NOMO-1 treated with dmso at 0.1 percent for 144 hours (cell line): ENCODE data around the gene RNU6-8.

Experiments
- DNase-seq: peaks from one replicate; lab custom pipeline; 2025; ENCODE audit not compliant: unreplicated experiment; lab: John Stamatoyannopoulos, UW

Gene RNU6-8

DNA sequence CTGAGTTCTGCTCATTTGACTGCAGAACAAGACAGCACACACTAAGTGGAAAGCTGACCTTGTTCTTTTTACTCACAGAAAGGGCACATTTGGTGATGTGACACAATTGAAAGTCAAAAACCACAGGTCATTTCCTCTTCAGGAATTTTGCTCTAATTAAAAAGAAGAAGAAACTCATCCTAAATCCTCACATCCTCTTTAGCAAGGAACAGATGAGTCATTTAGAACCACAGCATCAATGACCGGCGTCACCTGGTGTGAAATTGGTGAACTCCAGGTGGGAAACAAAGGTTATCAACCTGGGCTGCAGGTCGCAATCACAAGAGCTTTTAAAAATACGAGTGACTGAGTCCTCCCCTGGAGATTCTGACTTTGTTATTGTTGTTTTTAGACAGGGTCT, 2.9 kb upstream of the RNU6-8 start:
- DNase-seq: no peak

DNA sequence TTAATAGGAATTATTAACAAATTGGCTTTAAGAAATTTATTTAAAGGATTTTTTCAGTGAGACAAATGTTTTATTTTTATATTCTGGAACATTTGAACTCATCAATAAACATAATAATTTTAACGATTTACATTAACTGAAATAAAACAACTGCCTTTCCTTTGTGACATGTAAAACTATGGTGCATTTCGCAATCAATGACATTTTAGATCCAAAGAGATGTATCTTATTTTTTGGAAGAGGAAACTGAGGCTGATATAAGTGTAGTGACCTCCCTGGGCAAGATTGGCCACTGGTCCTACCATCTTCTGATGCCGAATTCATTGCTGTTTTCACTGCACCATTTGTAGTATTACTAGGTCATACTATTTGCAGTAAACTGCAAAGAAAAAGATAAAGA, 2.5 kb upstream of the RNU6-8 start:
- no peak for DNase-seq

DNA sequence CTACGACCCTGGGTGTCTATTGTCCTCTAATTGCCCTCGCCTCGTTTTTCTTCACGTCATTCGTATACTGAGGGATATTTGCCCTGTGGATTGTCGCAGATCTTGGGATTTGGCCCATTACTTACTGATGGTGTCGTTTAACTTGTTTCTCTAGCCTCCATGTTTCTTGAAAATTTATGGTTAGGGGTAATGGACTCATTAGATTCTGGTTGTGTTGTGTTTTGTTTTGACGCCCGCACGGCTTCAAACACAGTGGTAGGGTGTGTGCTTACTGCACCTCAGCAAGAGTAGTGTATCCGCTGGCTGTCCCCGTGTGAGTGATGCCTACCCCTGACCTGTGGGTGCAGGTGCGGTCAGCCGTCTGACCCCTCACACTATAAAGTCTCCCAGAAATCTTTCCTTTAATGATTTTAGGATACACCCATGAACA, 874 bp upstream of the RNU6-8 start:
- DNase-seq: no peak

DNA sequence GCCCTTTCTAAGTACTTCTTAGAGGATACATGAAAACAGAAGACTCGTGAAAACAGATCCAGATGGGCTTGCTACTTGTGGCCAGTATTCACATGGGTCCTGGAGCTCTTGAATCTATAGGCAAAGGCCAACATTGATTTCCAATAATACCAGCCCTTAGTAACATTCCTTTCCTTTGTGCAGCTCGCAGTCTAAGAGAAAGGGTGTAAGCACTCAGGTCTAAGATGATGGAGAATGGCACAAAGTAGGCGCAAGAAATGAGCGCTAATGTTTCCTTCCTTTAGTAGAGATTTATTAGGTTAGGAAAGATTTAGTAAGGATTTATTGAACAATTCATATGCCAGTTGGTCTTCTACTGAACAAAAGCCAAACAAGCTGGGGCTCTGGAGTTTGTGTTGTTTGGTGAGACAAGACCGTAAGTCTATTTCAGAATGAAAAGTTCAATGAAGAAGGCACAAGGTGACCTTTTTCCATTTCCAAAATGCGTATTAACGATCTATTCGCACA, 525 bp downstream of the RNU6-8 start:
- DNase-seq: no peak

DNA sequence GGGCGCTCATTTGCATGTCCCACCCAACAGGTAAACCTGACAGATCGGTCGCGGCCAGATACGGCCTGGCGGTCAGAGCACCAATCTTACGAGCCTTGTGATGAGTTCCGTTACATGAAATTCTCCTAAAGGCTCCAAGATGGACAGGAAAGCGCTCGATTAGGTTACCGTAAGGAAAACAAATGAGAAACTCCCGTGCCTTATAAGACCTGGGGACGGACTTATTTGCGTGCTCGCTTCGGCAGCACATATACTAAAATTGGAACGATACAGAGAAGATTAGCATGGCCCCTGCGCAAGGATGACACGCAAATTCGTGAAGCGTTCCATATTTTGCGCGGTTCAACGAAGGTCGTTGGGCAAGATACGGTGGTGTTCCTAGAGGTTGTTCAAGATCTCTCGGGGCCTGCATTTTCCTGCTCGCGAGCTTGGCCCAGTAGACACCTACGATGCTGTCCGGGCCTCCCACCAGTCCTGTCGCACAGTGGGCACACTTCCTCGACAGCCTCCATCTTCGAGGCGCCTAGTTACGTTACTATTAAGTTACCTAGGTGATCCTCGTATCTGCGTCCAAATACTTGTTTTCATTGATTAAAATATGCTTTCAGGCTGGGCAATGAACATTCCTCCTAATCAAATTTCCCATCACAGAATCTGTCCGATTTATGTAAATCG, 1.1 kb downstream of the RNU6-8 start, which contains the start of gene RNU6-7:
TSS of gene RNU6-7 (plus strand) at position 230 of the 675 bp plus-strand sequence.
- DNase-seq: no peak

DNA sequence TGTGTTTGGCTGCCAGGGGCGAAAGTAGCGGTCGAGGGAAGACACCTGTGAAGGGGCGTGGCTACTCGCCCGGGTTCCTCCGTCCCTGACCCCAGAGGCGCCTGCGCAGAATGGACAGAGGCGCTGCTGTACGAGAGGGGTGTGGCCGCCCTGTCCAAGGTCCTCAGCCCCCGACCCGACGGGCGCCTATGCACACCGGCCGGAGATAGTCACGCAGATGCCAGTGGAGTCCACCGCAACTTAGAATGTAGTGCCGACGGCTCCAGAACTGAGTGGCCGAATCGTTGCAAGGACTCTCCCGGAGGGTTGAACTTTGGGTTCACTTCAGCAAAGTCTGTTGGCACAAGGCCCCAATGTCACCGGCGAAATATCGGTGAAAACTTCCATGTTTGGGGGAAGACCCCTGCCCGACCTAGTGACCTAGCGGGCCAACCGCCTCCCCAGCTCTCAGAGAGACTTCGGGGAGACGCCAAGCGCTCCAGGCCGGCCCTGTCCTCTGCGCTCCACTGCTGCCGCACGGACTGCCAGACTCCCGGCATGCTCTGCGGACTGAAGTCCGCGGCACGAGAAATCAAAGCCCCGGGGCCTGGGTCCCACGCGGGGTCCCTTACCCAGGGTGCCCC, 1.8 kb downstream of the RNU6-8 start:
- no peak for DNase-seq

DNA sequence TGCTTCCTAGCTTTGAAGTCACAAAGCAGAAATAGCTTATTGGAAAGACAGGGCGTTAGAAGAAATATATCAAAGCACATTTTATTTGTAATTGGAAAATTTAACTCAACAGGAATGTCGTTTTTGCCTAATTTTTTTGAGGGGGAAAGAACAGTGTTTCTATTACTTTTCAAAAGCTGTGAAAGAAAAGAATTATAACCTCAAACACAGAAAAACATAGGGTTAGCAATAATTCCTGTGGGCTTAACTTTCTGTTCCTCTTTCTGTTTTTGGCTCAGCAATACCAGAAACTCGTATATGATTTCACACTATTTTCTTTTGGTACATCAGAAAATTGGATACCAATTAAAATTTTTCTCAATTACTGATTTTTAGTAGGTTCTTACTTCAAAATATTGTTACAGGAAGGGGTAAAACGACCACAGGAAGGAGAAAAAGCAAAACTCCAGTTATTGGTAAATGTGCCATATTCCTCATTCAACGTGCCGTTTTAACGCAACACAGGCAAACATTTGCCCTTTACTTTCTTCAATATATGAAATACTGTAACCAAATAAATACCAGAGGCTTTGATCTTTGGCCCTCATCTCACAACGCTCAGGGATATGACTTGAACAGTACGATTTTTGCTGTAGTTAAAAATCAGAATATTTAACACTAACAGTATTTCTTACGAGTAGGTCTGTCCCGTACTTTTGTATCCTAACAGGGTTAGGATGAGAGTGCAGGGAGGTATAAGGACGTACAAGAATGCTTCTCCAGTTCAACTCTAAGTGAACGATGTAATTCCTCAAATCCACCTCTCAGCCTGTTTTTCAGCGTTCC, 2.5 kb downstream of the RNU6-8 start:
- no peak for DNase-seq

DNA sequence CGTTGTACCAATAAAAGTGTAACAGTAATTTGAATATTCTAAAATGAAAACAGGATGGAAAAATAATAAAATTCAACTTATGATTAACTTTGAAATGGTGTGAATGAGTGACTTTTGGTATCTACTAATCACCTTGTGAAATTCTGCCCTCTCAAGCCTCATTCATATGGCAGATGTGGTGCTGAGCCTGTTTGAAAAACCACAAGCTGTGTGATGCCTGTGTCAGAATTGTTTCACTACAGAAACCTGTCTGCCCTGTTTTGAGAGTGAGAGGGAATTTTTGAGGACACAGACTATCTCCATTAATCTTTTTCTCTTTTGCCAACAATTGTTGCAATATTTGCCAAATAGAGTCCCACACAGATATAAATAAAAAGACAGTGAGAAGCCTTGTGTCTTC, 5.2 kb downstream of the RNU6-8 start:
- DNase-seq: no peak

DNA sequence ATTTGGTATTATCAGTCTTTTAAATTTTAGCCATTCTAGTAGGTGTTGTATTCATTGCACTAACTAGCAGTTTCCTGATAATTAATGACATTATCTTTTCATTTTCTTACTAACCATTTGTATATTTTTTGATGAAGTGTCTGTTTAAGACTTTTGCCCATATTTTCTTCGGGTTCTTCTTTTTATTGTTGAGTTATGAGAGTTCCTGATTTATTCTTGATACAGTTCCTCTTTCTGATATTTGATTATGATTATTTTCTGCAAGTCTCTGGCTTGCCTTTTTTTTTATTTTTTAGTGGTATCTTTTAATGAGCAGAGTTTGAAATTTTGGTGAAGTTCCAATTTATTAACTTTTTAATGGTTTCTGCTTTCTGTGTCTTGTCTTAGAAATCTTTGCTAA, 7.4 kb downstream of the RNU6-8 start:
- DNase-seq: no peak

DNA sequence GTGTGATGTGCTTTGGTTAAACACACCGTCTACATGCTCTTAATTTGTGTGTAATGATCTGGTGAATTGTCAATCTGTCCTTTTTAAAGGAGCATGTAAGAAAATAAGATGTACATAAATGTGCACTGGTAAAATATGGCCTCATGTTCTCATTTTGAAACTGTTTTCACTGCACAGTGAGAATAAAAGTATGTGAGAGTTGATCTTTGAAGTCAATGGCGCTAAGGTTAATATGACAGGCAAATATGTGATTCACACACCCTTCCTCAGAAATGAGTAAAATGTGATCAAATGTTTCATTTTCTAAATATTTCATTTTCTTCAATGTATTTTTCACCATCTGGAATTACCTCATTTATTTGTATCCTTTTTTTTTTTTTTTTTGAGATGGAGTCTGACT, 9.5 kb downstream of the RNU6-8 start:
- no peak for DNase-seq

DNA sequence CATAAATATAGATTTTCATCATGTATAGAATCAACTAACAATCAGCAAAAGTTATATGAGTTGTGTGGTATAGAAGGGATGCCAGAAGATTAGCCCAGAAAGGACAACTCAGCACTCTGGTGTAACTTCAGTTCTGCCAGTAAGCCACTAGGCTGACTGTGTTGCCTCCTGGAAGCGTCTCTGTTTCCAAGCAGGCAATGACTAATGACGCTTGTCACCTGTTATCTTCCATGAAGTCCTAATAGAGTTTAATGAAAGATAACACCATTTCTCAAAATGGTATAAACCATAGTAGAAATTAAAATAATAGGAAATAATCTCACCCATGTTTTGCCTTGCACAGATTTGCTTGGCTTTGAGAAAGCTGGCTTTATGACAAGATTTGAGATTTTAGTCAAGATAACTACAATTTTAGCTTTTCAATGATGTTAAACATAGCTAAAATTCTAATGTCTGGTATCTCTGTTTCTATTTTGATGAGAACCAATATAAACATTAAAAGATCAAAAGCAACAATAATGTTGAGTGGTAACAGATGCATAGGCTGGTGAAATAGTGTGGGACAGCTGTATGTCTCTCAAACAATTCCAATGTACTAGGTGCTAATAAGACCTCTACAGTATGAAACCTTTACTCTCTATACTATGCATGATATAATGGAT, 10.2 kb downstream of the RNU6-8 start:
- no peak for DNase-seq

DNA sequence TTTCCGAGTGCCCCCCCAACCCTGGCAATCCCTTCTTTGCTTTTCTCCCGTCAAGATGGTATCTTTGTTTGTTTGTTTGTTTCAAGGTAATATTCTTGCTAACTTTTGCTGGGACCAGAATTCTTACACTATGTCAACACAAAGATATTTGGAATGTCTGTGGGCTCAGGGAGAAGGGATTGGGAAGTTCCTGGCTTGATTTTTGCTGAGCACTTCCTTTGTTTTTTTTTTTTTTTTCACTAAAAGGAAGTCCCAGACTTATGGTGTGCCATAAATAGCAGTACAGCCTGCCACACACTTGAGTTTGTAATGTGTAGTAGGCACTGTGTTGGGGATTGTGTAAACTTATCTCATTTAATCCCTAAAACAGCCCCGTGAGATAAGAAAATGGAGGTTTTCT, 12.4 kb downstream of the RNU6-8 start:
- DNase-seq: no peak

DNA sequence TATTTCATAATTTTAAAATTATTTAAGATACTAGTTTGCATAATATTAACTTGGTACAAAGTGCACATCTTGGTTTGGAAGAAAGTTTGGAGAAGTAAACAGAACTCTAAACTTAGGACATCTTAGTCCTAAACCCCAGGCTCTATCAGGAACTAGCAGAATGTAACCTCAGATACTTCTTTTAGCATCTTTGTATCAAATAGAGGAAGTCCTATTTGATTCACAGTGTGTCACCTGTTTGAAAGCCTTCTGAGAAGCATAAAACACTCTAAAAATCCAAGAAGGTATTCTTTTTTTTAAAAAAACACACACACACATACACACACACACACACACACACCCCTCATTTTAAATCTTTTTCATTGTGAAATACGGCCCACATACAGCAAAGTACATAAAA, 13.3 kb downstream of the RNU6-8 start:
- no peak for DNase-seq

DNA sequence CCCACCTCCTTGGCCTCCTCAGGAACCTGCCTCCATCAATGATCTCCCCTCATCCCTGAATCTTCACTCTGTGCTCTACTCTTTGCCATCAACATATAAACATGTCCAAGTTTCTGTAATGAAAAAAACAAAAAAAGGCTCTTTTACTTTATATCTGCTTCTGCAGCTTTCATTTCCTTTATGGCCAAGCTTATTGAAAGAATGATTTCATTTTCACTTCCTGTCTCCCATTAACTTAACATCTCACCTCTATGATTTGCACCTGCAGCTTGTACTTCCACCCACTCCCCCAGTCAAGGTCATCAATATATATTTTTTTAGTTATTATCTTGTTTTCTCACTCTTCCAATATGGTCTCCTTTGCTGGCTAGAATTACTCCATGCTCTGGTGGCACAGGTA, 16.8 kb downstream of the RNU6-8 start:
- DNase-seq: no peak

DNA sequence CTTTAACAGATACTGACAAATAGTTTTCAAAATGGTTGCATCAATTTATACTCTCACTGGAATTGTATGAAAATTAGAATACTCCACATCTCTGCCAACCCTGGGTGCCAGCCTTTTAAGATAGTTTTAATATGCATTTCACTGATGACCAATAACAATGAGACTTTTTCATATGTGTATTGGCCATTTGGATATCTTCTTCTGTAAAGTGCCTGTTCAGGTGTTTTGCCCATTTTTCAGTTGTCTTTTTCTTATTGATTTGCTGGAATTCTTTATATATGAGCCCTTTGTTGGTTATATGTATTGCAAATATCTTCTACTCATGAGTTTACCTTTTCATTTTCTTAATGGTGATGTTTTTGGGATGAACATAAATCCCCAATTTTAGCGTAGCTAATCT, 18.0 kb downstream of the RNU6-8 start:
- no peak for DNase-seq

DNA sequence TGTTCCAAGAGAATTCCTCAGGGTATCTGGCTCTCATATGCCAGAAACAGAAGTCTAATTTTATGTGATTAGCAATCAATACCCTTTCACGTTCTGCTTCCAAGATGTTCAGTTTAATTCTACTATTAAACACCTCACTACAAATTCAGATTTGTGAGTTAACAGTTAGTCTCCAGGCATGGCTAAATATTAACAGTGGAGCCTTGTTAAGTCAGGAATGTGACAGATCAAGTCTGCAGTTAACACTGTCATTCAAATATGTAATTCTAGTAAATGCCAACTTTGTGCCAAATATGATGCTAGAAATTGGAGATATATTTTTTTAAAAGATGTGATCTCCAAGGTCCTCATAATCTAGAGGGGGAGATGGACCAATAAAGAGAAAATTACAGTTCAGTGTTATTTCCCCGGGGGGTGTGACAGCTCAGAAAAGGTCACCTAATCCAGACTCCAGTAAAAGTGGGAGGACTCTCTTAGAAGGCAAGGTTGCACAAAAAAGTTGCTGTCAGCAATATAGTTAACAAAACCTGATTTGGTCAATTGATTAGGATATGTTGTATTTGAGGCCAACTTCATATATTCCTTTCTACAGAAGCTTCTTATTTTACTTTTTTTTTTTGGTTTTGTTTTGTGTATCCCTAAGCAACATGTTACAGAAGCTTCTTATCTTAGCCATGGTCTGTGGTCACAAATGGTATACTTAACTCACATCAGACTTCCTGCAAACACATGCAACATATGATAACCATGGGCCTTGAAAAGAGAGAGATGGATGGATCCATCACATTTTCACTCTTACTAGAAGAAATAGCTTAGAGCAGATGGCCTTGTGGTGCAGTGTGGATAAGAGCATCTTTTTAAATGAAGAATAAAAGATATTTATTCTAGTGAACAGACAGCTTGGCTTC, 19.7 kb downstream of the RNU6-8 start:
- DNase-seq: no peak

DNA sequence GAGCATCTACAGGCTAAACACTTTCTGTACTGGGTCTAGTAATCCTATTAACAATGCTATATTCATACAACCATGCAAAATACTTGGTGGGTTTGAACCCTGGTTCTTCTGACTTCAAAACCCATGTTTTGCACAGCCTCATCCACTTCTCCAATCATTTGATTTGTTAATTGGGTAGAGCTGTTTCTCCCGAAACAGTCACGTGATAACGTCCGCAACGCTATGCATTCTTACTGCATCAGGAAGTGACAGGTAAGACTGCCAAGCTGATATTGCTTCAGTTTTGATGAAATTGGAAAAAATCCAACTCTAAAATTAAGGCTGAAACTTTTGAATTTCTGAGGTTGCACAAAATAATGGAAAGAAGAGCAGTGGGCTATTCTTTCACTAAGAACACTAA, 31.6 kb downstream of the RNU6-8 start:
- no peak for DNase-seq

DNA sequence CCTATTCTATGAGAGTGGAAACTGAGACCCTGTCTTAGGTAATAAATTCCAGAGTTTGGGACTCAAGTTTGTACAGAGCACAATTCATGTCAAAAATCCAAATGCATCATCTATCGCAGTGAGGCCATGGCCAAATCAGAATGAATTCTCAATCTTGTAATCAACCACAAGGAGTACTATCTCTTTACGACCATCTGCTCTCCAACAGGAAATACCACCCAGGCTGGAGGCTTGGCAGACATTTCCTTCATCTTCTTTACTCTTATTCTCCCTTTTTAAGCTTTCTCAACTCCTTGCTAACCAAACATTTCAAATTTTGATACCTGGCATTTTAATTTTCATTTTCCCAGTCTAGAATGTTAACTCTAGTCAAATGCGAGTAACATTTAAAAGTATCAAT, 33.9 kb downstream of the RNU6-8 start:
- no peak for DNase-seq

DNA sequence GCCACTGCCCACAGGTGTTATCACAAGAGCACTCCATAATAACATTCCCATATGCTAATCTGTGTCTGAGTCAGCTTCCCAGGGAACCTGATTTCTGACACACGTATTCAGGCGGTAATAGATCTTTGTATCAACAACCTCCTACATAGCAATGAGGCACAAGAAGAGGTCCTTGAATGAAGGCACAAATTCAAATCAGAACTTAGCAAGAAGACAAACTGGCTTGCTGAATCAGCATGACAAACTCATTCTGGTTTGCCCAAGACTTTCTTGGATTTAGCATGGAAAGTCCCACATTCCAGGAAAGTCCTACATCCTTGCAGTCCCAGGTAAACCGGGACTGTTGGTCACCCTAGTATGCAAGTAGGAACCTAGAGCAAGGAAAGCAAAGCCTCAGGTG, 35.2 kb downstream of the RNU6-8 start:
- no peak for DNase-seq

DNA sequence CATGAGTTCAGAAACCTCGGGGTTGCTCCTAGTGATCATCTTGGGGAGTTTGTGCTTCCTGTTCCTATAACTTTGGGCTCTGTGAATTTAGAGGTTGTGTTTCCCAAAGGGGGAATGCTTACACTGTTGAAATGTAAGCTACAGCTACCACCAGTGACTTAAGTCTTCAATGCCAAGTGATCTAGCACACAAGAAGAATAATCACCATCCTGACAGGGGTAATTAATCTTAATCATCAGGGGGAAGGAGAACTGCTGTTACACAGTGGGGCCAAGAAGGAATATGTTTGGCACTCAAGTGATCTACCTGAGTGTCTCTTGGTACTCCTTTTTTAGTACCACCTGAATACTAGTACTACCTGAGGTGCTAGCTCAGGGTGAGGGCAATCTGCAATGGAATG, 36.1 kb downstream of the RNU6-8 start:
- no peak for DNase-seq
